Muscle of arm (tissue), 12 donors: ENCODE measurements around the gene CMTR2. TPM values are rescaled to one million over a fixed set of nuclear protein-coding genes. Genes with fewer than 3 reads are reported as not detected.

Experiments
- polyA plus RNA-seq, 12 donors: library from polyadenylated mRNA; unstranded; fragments of 120-200 nt; gene quantifications; one replicate each; pipeline ENCODE4 v1.2.1, GENCODE V29; 2013; ENCODE audit not compliant: insufficient read length in 12 of 12

The CMTR2 gene
- polyA plus RNA-seq, 12 donors: 20.3 to 34.2 (median 27.4) TPM; not detected in 1

Other genes starting within 250 kb of the CMTR2 start
- gene HYDIN, start 58.7 kb downstream of the CMTR2 start, polyA plus RNA-seq: 1 to 10 TPM in 9 of 12 donors, under 1 TPM in 1, not detected in 2; 0.96 to 4.7 (median 2.6) TPM
- gene CALB2, start 69.3 kb upstream of the CMTR2 start, polyA plus RNA-seq: 1 to 10 TPM in 3 of 12 donors, under 1 TPM in 7, not detected in 2; 0.45 to 1.4 (median 0.71) TPM
- gene TLE7, start 152.7 kb upstream of the CMTR2 start, polyA plus RNA-seq: not detected
- 10 to 100 TPM in 9 of 12 donors, 1 to 10 TPM in 2, not detected in 1; 9.5 to 15.4 (median 11.8) TPM for gene ZNF23, start 172.8 kb upstream of the CMTR2 start, polyA plus RNA-seq
- 1 to 10 TPM in 10 of 12 donors, not detected in 2; 2.4 to 3.9 (median 2.6) TPM for gene ZNF19, start 199.9 kb upstream of the CMTR2 start, polyA plus RNA-seq
- under 1 TPM in 2 of 12 donors, not detected in 10; 0.13 to 0.15 TPM for gene CHST4, start 237.0 kb upstream of the CMTR2 start, polyA plus RNA-seq